NCI-H460 (cell line): ENCODE data around the gene GALNTL6. TPM values are rescaled to one million over a fixed set of nuclear protein-coding genes. Genes with fewer than 3 reads are reported as not detected.
A peak's percentile ranks its signal among the peaks of the same experiment; 100 is the strongest.

Experiments
- DNase-seq: peaks from one replicate; pipeline ENCODE4 v3.0.0-alpha.2; 2016; ENCODE audit warnings: low read depth; ENCODE audit errors: extremely low read depth
- total RNA-seq: library from RNA; depleted of rRNA; stranded (reverse); fragments of >200 nt; shearing (Covaris generic); gene quantifications from 2 replicates; pipeline ENCODE4 v1.2.3, GENCODE V29; 2014

GALNTL6 gene
- total RNA-seq, 1 experiment from 2014 or later: 0.57 TPM

GRCh38 chr4:172173206-172173605 is 360.0 kb downstream of the GALNTL6 start:
- DNase-seq: no peak

GRCh38 chr4:172177382-172177781 is 364.2 kb downstream of the GALNTL6 start:
- DNase-seq: no peak

GRCh38 chr4:172188248-172188988 is 375.2 kb downstream of the GALNTL6 start:
- no peak for DNase-seq

DNA sequence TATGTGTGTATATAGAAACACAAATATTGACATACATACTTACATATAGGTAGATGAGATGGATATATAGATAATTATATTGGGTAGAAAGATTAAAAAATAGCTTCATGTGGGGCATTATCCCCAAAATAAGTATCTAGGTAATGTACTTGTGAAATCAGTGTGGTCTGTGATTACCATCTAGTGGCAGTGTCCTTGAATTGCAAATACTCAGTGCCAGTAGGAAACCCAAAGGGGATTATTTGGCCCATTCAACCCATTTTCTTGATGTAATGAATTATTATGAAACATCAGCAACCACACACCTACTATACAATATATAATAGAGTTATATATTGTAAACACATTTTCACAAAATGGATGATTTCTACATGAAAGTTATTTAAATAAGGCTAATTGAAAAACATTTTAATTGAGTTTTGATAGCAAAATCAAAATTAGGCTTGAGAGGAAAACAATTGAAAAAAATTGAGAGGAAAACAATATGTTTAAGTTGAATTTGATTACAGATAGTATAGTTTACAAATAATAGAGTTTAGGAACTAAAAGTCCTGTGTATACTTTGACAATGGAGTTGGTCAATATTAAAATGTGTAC is 389.4 kb downstream of the GALNTL6 start:
- DNase-seq: peak; percentile 36

DNA sequence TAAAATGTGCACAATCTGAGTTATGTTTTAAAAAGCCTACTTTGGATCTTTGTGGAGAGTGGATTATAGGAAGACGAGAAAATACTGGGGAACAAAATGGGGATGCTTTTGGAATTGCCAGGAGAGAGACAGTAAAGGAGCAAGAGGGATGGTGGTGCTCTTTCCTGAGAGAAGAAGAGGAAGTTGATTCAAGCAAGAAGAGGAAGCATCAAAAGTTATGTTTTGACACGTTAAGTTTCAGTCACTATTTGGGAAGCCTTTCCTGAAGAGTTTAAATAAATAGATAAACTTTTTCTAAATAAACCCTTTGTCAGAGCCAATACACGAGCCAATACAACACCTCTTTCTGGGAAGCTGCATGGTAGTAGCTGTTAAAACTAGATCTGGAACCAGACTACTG is 394.1 kb downstream of the GALNTL6 start:
- no peak for DNase-seq

DNA sequence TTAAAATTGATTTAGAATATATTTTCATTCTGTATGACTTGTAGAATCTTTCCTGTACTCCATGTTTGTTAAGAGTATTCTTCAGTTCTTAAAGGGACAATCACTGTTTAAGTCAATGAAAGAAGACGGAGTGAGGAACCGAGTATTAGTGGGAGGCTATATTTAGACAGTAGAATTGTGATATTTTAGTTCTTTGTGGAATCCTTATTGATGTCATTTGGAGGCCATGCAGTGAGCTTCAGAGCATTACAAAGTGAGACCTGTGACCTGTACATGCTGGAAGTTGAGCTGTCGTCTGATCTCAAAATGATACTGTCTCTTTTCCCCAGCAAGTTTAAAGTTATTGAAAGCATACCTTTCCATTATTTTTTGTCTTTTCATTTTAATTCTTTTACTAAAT is 394.7 kb downstream of the GALNTL6 start:
- no peak for DNase-seq

GRCh38 chr4:172220679-172221078 is 407.5 kb downstream of the GALNTL6 start:
- no peak for DNase-seq

DNA sequence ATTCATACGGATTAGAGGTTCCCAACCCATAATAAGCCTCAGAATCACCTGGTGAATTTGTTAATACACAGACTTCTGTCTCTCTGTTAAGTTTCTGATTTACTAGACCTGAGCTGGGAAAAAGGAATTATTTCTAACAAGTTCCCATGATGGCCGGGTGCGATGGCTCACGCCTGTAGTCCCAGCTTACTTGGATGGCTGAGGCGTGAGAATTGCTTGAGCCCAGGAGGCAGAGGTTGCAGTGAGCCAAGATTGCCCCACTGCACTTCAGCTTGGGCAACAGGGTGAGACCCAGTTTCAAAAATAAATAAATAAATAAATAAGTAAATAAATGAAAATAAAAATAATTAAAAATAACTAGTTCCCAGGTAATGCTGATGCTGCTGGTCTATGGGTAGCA is 412.3 kb downstream of the GALNTL6 start:
- no peak for DNase-seq

DNA sequence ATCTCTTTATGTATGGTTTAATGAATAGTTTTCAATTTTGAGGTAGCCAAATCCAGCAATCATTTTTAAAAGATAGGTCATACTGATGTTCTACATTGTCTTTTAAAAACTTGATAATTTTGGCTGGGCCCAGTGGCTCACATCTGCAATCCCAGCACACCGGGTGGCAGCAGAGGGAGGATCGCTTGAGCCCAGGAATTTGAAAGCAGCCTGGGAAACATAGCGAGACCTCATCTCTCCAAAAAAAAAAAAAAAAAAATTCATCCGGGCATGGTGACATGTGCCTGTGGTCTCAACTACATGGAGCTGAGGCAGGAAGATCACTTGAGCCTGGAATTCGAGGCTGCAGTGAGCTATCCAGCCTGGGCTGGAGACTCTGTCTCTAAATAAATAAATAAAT is 419.8 kb downstream of the GALNTL6 start:
- DNase-seq: no peak

- no peak for DNase-seq
Observed at GRCh38 chr4:172243551-172243950, 430.3 kb downstream of the GALNTL6 start.

GRCh38 chr4:172245516-172245915 is 432.3 kb downstream of the GALNTL6 start:
- no peak for DNase-seq

- DNase-seq: no peak
Observed at GRCh38 chr4:172253409-172253808, 440.2 kb downstream of the GALNTL6 start.

- DNase-seq: no peak
Observed at GRCh38 chr4:172256820-172257219, 443.6 kb downstream of the GALNTL6 start.

- no peak for DNase-seq
Observed at GRCh38 chr4:172270397-172270796, 457.2 kb downstream of the GALNTL6 start.

GRCh38 chr4:172287117-172287516 is 473.9 kb downstream of the GALNTL6 start:
- DNase-seq: no peak

- no peak for DNase-seq
Observed at GRCh38 chr4:172305698-172306097, 492.5 kb downstream of the GALNTL6 start.

GRCh38 chr4:172308078-172308477 is 494.9 kb downstream of the GALNTL6 start:
- DNase-seq: no peak

GRCh38 chr4:172311682-172312081 is 498.5 kb downstream of the GALNTL6 start:
- no peak for DNase-seq

- DNase-seq: no peak
Observed at GRCh38 chr4:172323288-172323687, 510.1 kb downstream of the GALNTL6 start.

DNA sequence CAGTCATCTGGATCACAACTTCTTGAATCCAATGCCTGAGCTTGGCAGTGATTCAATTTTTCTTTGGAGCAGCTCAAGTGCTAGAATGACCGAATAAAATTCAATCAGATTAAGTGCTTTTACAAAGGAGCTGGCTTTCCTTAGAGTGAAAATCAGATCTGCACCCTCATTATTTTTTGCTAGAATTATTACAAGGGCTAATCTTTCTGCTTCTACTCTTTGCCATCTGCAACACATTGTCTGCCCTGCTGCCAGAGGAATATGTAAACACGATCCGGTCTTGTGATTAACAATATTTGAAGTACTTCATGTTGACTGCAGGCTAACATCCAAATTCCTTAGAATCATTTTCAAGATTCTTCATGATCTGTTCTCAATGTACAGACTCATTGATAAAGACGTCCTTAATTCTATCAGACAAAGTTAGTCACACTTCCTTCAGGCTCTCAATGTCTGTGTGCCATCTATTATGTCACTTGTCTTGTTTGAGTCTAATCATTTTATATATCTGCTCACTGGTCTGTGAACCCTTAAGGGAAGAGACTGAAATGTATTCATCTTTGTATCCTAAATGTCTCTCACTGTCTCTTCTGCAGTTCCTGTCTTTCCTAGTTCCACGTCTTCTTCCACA is 531.2 kb downstream of the GALNTL6 start:
- no peak for DNase-seq

DNA sequence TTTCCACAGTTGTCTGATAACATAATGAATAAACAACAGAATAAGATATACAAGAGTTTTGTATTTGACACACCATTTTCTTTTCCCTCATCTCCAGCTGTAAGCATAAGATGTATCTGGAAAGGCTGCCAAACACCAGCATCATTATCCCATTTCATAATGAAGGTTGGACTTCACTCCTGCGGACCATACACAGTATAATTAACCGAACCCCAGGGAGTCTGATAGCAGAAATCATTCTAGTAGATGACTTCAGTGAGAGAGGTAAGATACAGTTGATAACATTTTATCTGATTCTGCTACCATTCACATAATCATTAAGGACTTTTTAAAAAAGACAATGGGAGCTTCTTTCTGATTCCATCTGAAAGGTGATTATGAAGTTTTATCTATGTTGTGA is 535.2 kb downstream of the GALNTL6 start:
- DNase-seq: no peak

DNA sequence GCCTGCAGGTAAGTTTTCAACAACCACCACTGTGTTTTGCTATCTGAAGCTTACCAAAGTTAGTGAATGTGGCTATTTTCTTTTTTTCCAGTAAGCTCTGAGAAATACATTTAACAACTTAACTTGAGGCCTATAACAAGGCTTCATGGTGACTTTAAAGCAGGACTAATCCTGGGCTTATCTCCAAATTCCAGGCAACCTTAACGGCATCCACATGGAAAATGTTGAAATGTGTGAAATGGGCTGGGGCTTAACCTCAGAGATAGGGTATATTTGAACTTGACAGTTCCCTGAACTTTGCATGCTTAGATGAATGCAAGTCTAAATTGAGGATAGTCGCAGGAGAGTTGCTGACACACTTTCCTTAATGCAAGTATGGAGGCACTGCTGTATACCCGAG is 539.2 kb downstream of the GALNTL6 start:
- DNase-seq: no peak
